ENCODE data around the gene RASA3. TPM values are rescaled to one million over a fixed set of nuclear protein-coding genes. Genes with fewer than 3 reads are reported as not detected.

Gene RASA3
- total RNA-seq, 1 experiment from 2014 or later: 10.0 TPM

DNA sequence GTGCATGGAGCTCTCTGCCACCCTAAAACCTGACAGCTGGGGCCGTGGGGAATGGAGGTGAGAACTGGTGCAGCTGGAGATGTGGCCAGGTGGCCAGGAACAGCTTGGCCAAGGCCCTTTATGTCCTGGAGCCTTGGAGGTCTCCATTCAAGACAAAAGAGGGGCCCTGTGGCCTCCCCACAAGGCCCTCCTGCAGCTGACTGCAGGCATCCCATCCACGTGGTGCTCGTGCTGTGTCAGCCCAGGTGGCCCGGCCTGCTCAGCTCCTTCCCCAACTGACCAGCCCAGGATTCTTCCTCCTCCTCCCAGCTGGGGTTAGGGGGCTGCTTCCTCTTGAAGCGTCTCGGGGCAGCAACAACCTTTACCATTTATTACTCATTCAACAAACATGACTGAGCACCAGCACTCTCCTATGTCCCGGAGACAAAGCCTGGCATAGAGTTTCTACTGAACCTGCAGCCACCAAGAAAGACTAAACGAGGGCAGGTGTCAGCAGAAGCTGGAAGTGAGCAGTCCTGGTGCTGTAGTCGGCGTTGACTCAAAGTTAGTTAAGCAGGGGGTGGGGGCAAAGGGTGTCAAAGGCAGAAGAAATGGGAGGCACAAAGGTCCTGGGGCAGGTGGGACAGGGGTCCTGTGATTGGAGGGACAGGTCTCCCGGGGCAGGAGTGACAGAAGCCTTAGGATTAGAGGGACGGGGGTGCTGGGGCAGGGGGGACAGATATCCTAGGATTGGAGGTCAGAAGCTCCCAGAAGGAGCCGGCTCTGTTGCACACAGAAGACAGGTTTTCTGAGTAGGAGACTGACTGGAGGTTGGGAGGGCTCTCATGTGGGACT, 135.3 kb downstream of the RASA3 start:
- no TSS peak for BruUV-seq (replicated peaks)
- POLR2A ChIA-PET (ENCODE audit: unreplicated experiment): no interaction called here
- no peaks in the 10 kb centered on the region for H4K20me1 ChIP-seq (ENCODE audit: insufficient read depth)
- CTCF ChIA-PET: no interaction called here
- no peak overlapping the region for H2AFZ ChIP-seq
- H3K4me3 ChIP-seq: no peak overlapping the region
- peaks cover 17% of the 10 kb centered on the region for H3F3A ChIP-seq (ENCODE audit: insufficient read depth, low read depth)
- H3K36me3 ChIP-seq (ENCODE audit: low read depth): no peaks in the 10 kb centered on the region
- peak overlapping the region; percentile 34 for H3K4me2 ChIP-seq
- no peaks in the 10 kb centered on the region for H3K9me2 ChIP-seq (ENCODE audit: insufficient read depth)
- no peaks in the 10 kb centered on the region for H3K27me3 ChIP-seq (ENCODE audit: insufficient read depth, low read depth)
- peak in 1 of 2 experiments; percentile 65 for DNase-seq
- H3K79me2 ChIP-seq (ENCODE audit: low read depth): no peaks in the 10 kb centered on the region
- intact Hi-C loops (cut with micrococcal nuclease; ENCODE audit: unreplicated experiment): no loop called here
- H3K27ac ChIP-seq: no peak overlapping the region
- no peaks in the 10 kb centered on the region for H3K9me3 ChIP-seq (ENCODE audit: insufficient read depth, low read depth)
- H3K4me1 ChIP-seq (replicated peaks; ENCODE audit: insufficient read depth): peaks cover 22% of the 10 kb centered on the region
- TF ChIP-seq CTCF (conservative IDR thresholded peaks at IDR 0.05) (no peak), EZH2 (IDR thresholded peaks at IDR 0.05; ENCODE audit: low read depth) (no peak)

DNA sequence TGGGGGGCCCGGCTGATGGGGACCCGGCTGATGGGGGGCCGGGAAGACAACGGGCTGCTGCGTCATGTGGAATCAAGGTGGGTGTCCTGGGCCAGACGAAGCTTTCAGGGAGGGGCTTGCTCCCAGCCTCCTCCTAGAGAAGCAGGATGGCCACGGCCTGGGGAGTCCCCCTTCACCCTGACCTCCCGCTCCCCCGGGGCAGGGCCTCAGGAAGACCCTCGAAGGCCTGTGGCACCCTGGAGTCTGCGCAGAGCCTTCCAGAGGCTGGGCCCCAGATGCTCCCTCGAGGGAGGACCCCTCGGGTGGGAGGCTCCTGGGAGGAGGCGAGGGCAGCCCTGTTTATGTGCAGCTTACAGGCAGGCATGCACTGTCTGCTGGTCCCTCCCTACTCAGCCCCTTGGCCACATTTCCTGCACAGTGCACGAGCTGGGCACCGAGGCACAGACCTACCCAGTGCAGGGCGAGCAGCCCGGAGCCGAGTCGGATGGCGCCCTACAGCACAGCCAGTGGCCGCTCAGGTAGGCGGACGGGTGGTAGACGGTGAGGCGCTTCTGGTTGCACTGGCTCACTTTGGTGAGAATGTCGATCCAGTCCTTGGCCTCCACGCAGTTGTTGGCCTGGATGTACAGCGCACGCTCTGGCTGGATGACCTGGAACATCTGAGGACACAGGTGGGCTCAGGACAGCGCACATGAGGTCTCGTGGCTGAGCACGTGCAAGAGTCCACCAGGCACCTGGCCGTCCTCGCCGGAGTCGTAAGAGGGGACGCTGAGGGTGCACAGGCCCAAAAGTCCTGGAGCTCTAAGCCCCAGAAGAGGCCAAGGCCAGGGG, 136.1 kb downstream of the RASA3 start:
- Histone ChIP-seq H3K9me3 (ENCODE audit: insufficient read depth, low read depth) (no peaks in the 10 kb centered on the region), H3K4me2 (peak overlapping the region; percentile 34; the same call in 1 of the 2 replicates), H3F3A (ENCODE audit: insufficient read depth, low read depth) (peaks cover 24% of the 10 kb centered on the region), H3K9me2 (ENCODE audit: insufficient read depth) (no peaks in the 10 kb centered on the region), H3K79me2 (ENCODE audit: low read depth) (no peaks in the 10 kb centered on the region), H4K20me1 (ENCODE audit: insufficient read depth) (no peaks in the 10 kb centered on the region), H3K27me3 (ENCODE audit: insufficient read depth, low read depth) (no peaks in the 10 kb centered on the region), H3K36me3 (ENCODE audit: low read depth) (no peaks in the 10 kb centered on the region), H3K4me1 (replicated peaks; ENCODE audit: insufficient read depth) (peaks cover 22% of the 10 kb centered on the region), H2AFZ (no peak overlapping the region), H3K4me3 (no peak overlapping the region), H3K27ac (no peak overlapping the region)
- TF ChIP-seq EZH2 (IDR thresholded peaks at IDR 0.05; ENCODE audit: low read depth) (no peak), CTCF (conservative IDR thresholded peaks at IDR 0.05) (no peak)
- DNase-seq: no peak
- BruUV-seq (replicated peaks): no TSS peak
- intact Hi-C loops (cut with micrococcal nuclease; ENCODE audit: unreplicated experiment): no loop called here
- POLR2A ChIA-PET (ENCODE audit: unreplicated experiment): no interaction called here
- CTCF ChIA-PET: no interaction called here

DNA sequence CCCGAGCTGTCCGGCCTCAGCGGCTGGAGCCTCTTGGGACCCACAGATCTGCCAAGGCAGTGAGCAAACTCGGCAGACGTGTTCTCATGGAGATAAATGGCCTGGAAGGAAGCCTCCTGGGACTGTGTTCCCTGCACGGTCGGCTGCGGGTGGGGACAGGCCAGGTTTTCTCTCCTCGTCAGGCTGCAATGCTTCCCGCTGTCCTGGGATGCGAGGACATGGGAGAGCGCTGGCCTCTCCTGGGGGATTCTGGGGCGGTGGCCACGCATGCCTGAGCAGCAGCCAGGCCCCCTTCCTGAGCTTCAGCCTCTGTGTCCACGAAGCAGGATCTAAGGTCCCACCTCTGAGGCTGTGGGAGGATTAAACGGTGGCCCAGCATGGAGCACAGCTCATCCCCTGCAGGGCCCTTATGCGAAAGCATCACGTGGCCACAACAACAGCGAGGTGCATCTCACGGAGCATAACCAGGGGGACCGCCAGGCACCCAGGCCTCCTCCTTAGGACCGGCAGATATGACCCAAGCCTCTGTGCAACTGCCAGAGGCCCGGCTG, 137.3 kb downstream of the RASA3 start:
- H3K4me3 ChIP-seq: no peak overlapping the region

More for the DNA sequence above, 137.3 kb downstream of the RASA3 start:
- Histone ChIP-seq H3K4me2 (no peak overlapping the region), H3K27ac (no peak overlapping the region), H3K9me3 (ENCODE audit: insufficient read depth, low read depth) (no peaks in the 10 kb centered on the region), H3K27me3 (ENCODE audit: insufficient read depth, low read depth) (no peaks in the 10 kb centered on the region), H3K9me2 (ENCODE audit: insufficient read depth) (no peaks in the 10 kb centered on the region), H3K4me1 (replicated peaks; ENCODE audit: insufficient read depth) (peaks cover 22% of the 10 kb centered on the region), H3K36me3 (ENCODE audit: low read depth) (no peaks in the 10 kb centered on the region), H3F3A (ENCODE audit: insufficient read depth, low read depth) (peaks cover 24% of the 10 kb centered on the region), H4K20me1 (ENCODE audit: insufficient read depth) (no peaks in the 10 kb centered on the region), H2AFZ (no peak overlapping the region), H3K79me2 (ENCODE audit: low read depth) (no peaks in the 10 kb centered on the region)
- intact Hi-C loops (cut with micrococcal nuclease; ENCODE audit: unreplicated experiment): no loop called here
- CTCF ChIA-PET: no interaction called here
- POLR2A ChIA-PET (ENCODE audit: unreplicated experiment): no interaction called here
- TF ChIP-seq EZH2 (IDR thresholded peaks at IDR 0.05; ENCODE audit: low read depth) (no peak), CTCF (conservative IDR thresholded peaks at IDR 0.05) (no peak)
- DNase-seq: no peak
- BruUV-seq (replicated peaks): no TSS peak
